ENCODE results near the gene DNAJC22. TPM values are rescaled to one million over a fixed set of nuclear protein-coding genes. Genes with fewer than 3 reads are reported as not detected.

DNAJC22 gene
- polyA plus RNA-seq, 3 donors = not detected

DNA sequence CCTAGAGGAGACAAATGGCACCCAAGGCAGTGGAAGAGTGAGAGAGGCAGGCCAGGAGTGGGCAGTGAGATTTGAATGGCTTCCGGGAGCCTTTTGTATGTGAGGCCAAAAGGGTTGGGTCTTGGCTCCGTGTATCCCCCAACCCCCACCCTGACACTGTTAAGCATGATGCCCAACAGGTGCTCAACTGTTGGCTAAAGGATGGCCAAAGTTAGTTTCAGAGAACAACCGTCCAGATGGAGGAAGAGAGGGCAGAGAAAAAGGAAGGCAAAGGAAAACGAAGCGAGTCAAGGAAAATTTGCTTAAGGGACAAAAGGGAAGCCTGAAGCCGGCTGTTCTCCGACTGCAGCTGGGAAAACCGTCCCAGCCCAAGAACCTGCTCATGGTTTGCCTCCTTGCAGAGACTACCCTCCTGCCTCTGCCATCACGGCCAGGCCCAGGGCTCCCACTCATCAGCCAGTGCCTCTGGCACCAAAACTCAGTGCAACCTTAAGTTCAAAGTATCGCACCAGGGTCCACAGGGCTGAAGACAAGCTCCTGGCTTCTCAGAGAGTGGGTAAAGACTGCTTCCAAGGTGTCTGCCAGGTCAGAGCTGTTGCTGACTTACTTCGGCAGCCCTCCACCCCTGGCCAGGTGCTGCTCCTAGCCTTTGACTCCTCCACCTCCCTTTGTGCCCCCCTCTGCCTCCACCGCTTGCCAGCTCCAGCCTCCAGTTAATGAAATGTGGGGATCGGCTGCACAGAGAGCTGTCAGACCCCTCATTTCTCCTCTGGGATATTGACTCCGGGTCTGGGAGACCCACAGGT, 5.5 kb upstream of the DNAJC22 start:
- 47% methylated on average over 12 of the region's 14 CpGs for WGBS (ENCODE audit: insufficient coverage)
- H3K9ac ChIP-seq (ENCODE audit: insufficient read depth, low read length, poor library complexity, severe bottlenecking) = no peak overlapping the region
- H3K4me3 ChIP-seq (replicated peaks in 1 of 3; ENCODE audit: low read depth in 2 of 3, low read length in 3 of 3) = no peak overlapping the region
- no peaks in the 10 kb centered on the region for H3K79me2 ChIP-seq (ENCODE audit: insufficient read depth, low read length)
- Mint-ChIP-seq H3K27ac (no peak overlapping the region), H3K36me3 (peaks cover 8% of the 10 kb centered on the region in 2 donors), H3K4me3 (peak overlapping the region in 1 of 2 donors; percentile 92), H3K27me3 (ENCODE audit: low read depth in 3 of 3) (peaks cover 93 to 100% (median 96%) of the 10 kb centered on the region in 3 donors), H3K4me1 (peaks cover 41% of the 10 kb centered on the region), H3K9me3 (peaks cover 0 to 30% (median 11%) of the 10 kb centered on the region in 7 donors)
- no peak overlapping the region for H2AFZ ChIP-seq (ENCODE audit: insufficient read depth, low read depth, low read length, poor library complexity, severe bottlenecking)
- no peak overlapping the region for H3K27ac ChIP-seq (ENCODE audit: low read depth in 1 of 2, low read length in 2 of 2)
- peaks cover 35 to 48% of the 10 kb centered on the region in 2 donors for H3K4me1 ChIP-seq (ENCODE audit: control insufficient read depth in 1 of 2, insufficient read depth in 2 of 2, low read length in 2 of 2)
- H3K36me3 ChIP-seq (replicated peaks in 1 of 2; ENCODE audit: control insufficient read depth in 1 of 2, insufficient read depth in 2 of 2, low read length in 2 of 2) = no peaks in the 10 kb centered on the region
- intact Hi-C loops (cut with micrococcal nuclease) = loop anchor here in 1 of 2 donors (10.0 kb wide), 1 partner anchor 276 kb away; the partner anchor contains the start of genes KMT2D and RHEBL1
- H3K4me2 ChIP-seq (replicated peaks; ENCODE audit: extremely low read depth, low read length, poor library complexity, severe bottlenecking) = no peak overlapping the region
- DNase-seq = no peak
- H4K20me1 ChIP-seq (ENCODE audit: insufficient read depth, low read length) = no peaks in the 10 kb centered on the region
- peaks cover 81 to 98% of the 10 kb centered on the region in 2 donors for H3K27me3 ChIP-seq (ENCODE audit: control insufficient read depth in 2 of 2, insufficient read depth in 2 of 2, low read length in 2 of 2)
- TF ChIP-seq, protein P1, sequence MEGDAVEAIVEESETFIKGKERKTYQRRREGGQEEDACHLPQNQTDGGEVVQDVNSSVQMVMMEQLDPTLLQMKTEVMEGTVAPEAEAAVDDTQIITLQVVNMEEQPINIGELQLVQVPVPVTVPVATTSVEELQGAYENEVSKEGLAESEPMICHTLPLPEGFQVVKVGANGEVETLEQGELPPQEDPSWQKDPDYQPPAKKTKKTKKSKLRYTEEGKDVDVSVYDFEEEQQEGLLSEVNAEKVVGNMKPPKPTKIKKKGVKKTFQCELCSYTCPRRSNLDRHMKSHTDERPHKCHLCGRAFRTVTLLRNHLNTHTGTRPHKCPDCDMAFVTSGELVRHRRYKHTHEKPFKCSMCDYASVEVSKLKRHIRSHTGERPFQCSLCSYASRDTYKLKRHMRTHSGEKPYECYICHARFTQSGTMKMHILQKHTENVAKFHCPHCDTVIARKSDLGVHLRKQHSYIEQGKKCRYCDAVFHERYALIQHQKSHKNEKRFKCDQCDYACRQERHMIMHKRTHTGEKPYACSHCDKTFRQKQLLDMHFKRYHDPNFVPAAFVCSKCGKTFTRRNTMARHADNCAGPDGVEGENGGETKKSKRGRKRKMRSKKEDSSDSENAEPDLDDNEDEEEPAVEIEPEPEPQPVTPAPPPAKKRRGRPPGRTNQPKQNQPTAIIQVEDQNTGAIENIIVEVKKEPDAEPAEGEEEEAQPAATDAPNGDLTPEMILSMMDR (IDR thresholded peaks at IDR 0.05) = no peak
- H3K9me3 ChIP-seq (replicated peaks in 1 of 2; ENCODE audit: control insufficient read depth in 1 of 2, insufficient read depth in 1 of 2, low read length in 2 of 2) = peaks cover 0 to 37% of the 10 kb centered on the region in 2 donors

DNA sequence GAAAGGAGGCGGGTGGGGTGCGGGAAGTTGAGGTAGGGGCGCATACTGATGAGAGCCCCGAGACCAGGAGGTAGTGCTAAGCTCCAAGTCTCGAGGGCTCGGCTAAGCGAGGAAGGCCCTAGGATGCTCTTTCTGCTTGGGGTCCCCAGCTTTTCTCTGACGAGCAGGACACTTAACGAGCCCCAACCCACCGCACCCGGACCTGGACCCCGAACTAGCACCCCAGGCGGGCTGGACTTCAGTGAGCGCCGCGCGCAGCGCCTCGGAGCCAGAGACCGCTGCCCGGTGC, 5.0 kb upstream of the DNAJC22 start:
- Histone ChIP-seq H3K79me2 (ENCODE audit: insufficient read depth, low read length) (no peaks in the 10 kb centered on the region), H3K4me3 (replicated peaks in 1 of 3; ENCODE audit: low read depth in 2 of 3, low read length in 3 of 3) (peak overlapping the region in 2 of 3 experiments; percentile 40 to 83), H3K4me2 (replicated peaks; ENCODE audit: extremely low read depth, low read length, poor library complexity, severe bottlenecking) (peak overlapping the region; percentile 99), H3K27ac (ENCODE audit: low read depth in 1 of 2, low read length in 2 of 2) (no peak overlapping the region), H3K4me1 (ENCODE audit: control insufficient read depth in 1 of 2, insufficient read depth in 2 of 2, low read length in 2 of 2) (peaks cover 38 to 48% of the 10 kb centered on the region in 2 donors), H3K9ac (ENCODE audit: insufficient read depth, low read length, poor library complexity, severe bottlenecking) (peak overlapping the region; percentile 56), H3K9me3 (replicated peaks in 1 of 2; ENCODE audit: control insufficient read depth in 1 of 2, insufficient read depth in 1 of 2, low read length in 2 of 2) (peaks cover under 1 to 42% of the 10 kb centered on the region in 2 donors), H2AFZ (ENCODE audit: insufficient read depth, low read depth, low read length, poor library complexity, severe bottlenecking) (peak overlapping the region; percentile 84), H3K27me3 (ENCODE audit: control insufficient read depth in 2 of 2, insufficient read depth in 2 of 2, low read length in 2 of 2) (peaks cover 81 to 98% of the 10 kb centered on the region in 2 donors), H4K20me1 (ENCODE audit: insufficient read depth, low read length) (no peaks in the 10 kb centered on the region), H3K36me3 (replicated peaks in 1 of 2; ENCODE audit: control insufficient read depth in 1 of 2, insufficient read depth in 2 of 2, low read length in 2 of 2) (no peaks in the 10 kb centered on the region)
- H3K36me3 Mint-ChIP-seq = peaks cover 7 to 8% of the 10 kb centered on the region in 2 donors
- WGBS (ENCODE audit: insufficient coverage) = 18% methylated on average over 21 of the region's 21 CpGs
- peak overlapping the region; percentile 76 to 92 for H3K4me3 Mint-ChIP-seq
- H3K9me3 Mint-ChIP-seq = peaks cover 0 to 35% (median 13%) of the 10 kb centered on the region in 7 donors
- peaks cover 44% of the 10 kb centered on the region for H3K4me1 Mint-ChIP-seq
- intact Hi-C loops (cut with micrococcal nuclease) = loop anchor here (2.0 to 10.0 kb wide), 3 partner anchors 53 to 277 kb away; partner anchors contain the start of genes KMT2D (in 1 of the 2) and RHEBL1 (in 1 of the 2)
- H3K27ac Mint-ChIP-seq = no peak overlapping the region
- no peak for DNase-seq
- TF ChIP-seq, protein P1 (IDR thresholded peaks at IDR 0.05) = no peak
- peaks cover 93 to 100% (median 98%) of the 10 kb centered on the region in 3 donors for H3K27me3 Mint-ChIP-seq (ENCODE audit: low read depth in 3 of 3)

Measured in CD14-positive monocyte (primary cell).